Heart left ventricle (tissue), 16 donors: ENCODE data around the gene HNRNPR. TPM values are rescaled to one million over a fixed set of nuclear protein-coding genes. Genes with fewer than 3 reads are reported as not detected.
A peak's percentile ranks its signal among the peaks of the same experiment; 100 is the strongest.

ENCODE experiments used
- ATAC-seq, 4 donors: fragments of 200-7000 bp; cut with Tn5 transposase; one replicate each; pipeline ENCODE4 v1.9.1; 2020 to 2022; ENCODE audit warnings: moderate library complexity in 4 of 4, mild to moderate bottlenecking in 3 of 4, moderate number of reproducible peaks in 1 of 4
- DNase-seq, 5 donors: peaks; one replicate each; pipeline ENCODE4 v3.0.0-alpha.2; 2020
- H3K27ac ChIP-seq, 12 donors: fragments of 200-600 bp; sonication (generic) in 4 of 12; one replicate each; pipeline versions ENCODE4 v1.5.0 to v1.8.0; 2016 to 2022; ENCODE audit warnings: mild to moderate bottlenecking in 2 of 12
- H3K27me3 ChIP-seq, 9 donors: fragments of 200-600 bp; sonication (generic) in 2 of 9; one replicate each; pipeline versions ENCODE4 v1.5.1 to v1.8.0; 2016 to 2022; ENCODE audit warnings: mild to moderate bottlenecking in 3 of 9
- H3K36me3 ChIP-seq, 9 donors: fragments of 200-600 bp; sonication (generic) in 2 of 9; one replicate each; pipeline versions ENCODE4 v1.5.0 to v1.8.0; 2018 to 2022; ENCODE audit warnings: mild to moderate bottlenecking in 2 of 9
- H3K4me1 ChIP-seq, 12 donors: fragments of 200-600 bp; sonication (generic) in 4 of 12; one replicate each; pipeline versions ENCODE4 v1.5.0 to v1.8.0; 2016 to 2022; ENCODE audit warnings: mild to moderate bottlenecking in 3 of 12
- H3K4me3 ChIP-seq, 12 donors: fragments of 200-600 bp; sonication (generic) in 4 of 12; one replicate each; pipeline versions ENCODE4 v1.5.0 to v1.8.0; 2017 to 2022; ENCODE audit warnings: mild to moderate bottlenecking in 9 of 12, moderate library complexity in 4 of 12
- H3K9me3 ChIP-seq, 12 donors: fragments of 200-600 bp; sonication (generic) in 4 of 12; one replicate each; pipeline versions ENCODE4 v1.5.0 to v1.8.0; 2016 to 2022; ENCODE audit warnings: mild to moderate bottlenecking in 1 of 12
- POLR2A ChIP-seq, 2 donors: fragments of 450-650 bp; IDR thresholded peaks; one replicate each; pipeline ENCODE4 v1.6.1; 2017; ENCODE audit warnings: antibody characterized with exemption in 2 of 2, mild to moderate bottlenecking in 2 of 2, moderate library complexity in 2 of 2
- WGBS, 4 donors: extraction: QIAGEN DNeasy Blood & Tissue Kit in 2 of 4; methylation state at CpG; one replicate each; pipeline versions ENCODE4 v1.1.5 to v1.1.7; 2013 to 2018; 5-methylcytosine and 5-hydroxymethylcytosine counted together
- intact Hi-C, 10 donors: fragments of 100-400 bp; cut with DNase I; formaldehyde crosslinking; loops; one replicate each; pipeline versions ENCODE4 v1.11.1 to v1.14.2; 2022
- polyA plus RNA-seq, 2 donors: library from polyadenylated mRNA; stranded (reverse); fragments of 200-250 nt; gene quantifications; one replicate each; pipeline ENCODE4 v1.2.3, GENCODE V29; 2013
- total RNA-seq, 9 donors: library from RNA; depleted of rRNA in 2 of 9; stranded (reverse); fragments of >200 nt in 2 of 9; fragmentation: NEBNext Ultra II Directional in 3 of 9; extraction: Animal tissue kit (Norgen Biotek cat#: 25700) in 3 of 9; gene quantifications; one replicate each; pipeline versions ENCODE4 v1.1.0 to v1.2.4, GENCODE V29; 2016 to 2023
- TF ChIP-seq, protein P1 (sequence below), 12 donors: fragments of 200-600 bp; sonication (generic) in 4 of 12; IDR thresholded peaks; one replicate each; pipeline versions ENCODE4 v1.5.0 to v1.8.0; 2018 to 2022; ENCODE audit warnings: antibody characterized with exemption in 12 of 12, mild to moderate bottlenecking in 5 of 12
- donor health status: ischemic (EF 13 %, LVEDD 7.1; RV severe dilation, severe dysfunction).
- donor health status: healthy with polysubstance abuse.
- donor health status: DM: no; HTN: yes; CAD: no.
- donor health status: DM: no; HTN: no; CAD: no.
- donor health status: ischemic (EF 25% LVEDD 6.9; RV normal size, moderate dysfunction).
- donor health status: ischemic (EF 25% LVEDD 5.7; RV mildly dilated, moderate dysfunction).
- donor health status: healthy.
- donor health status: DM: yes; HTN: yes; CAD: no.
- donor health status: ischemic (EF 35%, LVEDD 5.7; RV mildly dilated, moderate dysfunction).
- donor health status: nonischemic (EF 11% LVEDD 7.7; RV severe dilation, severe dysfunction).
- donor health status: DM: yes; HTN: yes; CAD: no.
- donor health status: PGD.
- donor health status: ischemic (EF 29% LVEDD 5.4; RV normal size, mild dysfunction).
- donor health status: nonischemic (EF 23%, LVEDD 6.1; RV moderate dilation, normal function).

HNRNPR gene
- total and polyA plus RNA-seq, 11 donors: 38.0 to 96.1 (median 69.2) TPM

DNA sequence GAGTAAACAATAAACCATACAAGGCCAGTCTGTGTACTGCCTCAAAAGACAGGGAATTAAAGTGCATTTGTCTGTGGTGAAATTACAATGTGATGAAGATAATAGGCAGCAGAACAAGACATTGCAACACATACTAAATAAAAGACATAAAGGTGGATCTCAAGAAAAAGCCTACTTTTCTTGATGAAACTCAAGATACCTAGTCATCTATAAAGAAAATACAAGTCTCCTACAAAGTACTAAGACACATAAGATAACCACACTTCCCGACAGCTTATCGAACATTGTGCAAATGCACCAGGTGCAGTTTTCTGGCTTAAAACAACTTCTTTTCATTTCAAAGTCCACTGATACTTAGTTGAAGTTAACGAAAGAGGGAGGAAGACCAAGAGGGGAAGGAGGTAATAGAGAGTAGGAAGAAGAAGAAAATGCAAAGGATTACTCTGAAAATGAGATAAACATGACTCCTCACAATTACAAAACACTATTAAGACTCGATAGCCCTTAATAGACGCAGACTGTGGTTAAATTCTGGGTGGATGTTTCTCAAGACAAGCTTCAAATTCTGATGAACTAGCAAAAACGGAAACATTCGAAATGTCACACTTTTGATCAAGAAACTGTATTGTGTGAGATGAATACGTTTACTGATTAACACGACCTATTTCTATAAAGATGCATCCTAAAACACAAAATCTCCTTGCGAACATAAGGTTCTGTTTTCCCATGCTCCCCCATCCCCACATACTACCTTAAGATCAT is 2.0 kb downstream of the HNRNPR start:
- peak overlapping the region in 11 of 12 donors; percentile 73 to 95 (median 89) for H3K4me3 ChIP-seq
- DNase-seq (no peak), ATAC-seq (no peak)
- TF ChIP-seq, protein P1, sequence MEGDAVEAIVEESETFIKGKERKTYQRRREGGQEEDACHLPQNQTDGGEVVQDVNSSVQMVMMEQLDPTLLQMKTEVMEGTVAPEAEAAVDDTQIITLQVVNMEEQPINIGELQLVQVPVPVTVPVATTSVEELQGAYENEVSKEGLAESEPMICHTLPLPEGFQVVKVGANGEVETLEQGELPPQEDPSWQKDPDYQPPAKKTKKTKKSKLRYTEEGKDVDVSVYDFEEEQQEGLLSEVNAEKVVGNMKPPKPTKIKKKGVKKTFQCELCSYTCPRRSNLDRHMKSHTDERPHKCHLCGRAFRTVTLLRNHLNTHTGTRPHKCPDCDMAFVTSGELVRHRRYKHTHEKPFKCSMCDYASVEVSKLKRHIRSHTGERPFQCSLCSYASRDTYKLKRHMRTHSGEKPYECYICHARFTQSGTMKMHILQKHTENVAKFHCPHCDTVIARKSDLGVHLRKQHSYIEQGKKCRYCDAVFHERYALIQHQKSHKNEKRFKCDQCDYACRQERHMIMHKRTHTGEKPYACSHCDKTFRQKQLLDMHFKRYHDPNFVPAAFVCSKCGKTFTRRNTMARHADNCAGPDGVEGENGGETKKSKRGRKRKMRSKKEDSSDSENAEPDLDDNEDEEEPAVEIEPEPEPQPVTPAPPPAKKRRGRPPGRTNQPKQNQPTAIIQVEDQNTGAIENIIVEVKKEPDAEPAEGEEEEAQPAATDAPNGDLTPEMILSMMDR (IDR thresholded peaks at IDR 0.05): no peak
- no peak for TF ChIP-seq POLR2A (IDR thresholded peaks at IDR 0.05)
- H3K27ac ChIP-seq: peak overlapping the region in 3 of 12 donors; percentile 1 to 99 (median 95)
- peaks cover 0 to 15% (median 11%) of the 10 kb centered on the region in 9 donors for H3K36me3 ChIP-seq
- H3K9me3 ChIP-seq: no peaks in the 10 kb centered on the region
- WGBS, 4 donors: 16 to 19% (median 17%) methylated on average over 10 of the region's 10 CpGs
- peaks cover 0 to 67% (median 53%) of the 10 kb centered on the region in 12 donors for H3K4me1 ChIP-seq
- intact Hi-C loops: loop anchor here in 4 of 10 donors (5.0 to 10.0 kb wide), 6 partner anchors 60 to 193 kb away; partner anchors contain the start of genes ASAP3 (in 2 of the 4), E2F2 (in 1 of the 4) and TCEA3 (in 1 of the 4)
- no peaks in the 10 kb centered on the region for H3K27me3 ChIP-seq

GRCh38 chr1:23339632-23340031 is 4.5 kb downstream of the HNRNPR start:
- intact Hi-C loops: loop anchor here in 4 of 10 donors (5.0 to 10.0 kb wide), 6 partner anchors 63 to 195 kb away; partner anchors contain the start of genes ASAP3 (in 2 of the 4), E2F2 (in 1 of the 4) and TCEA3 (in 1 of the 4)
- H3K4me1 ChIP-seq: peaks cover 0 to 59% (median 51%) of the 10 kb centered on the region in 12 donors
- ATAC-seq: no peak
- 64 to 78% (median 72%) methylated on average over 4 of the region's 4 CpGs for WGBS, 4 donors
- TF ChIP-seq, protein P1 (IDR thresholded peaks at IDR 0.05): no peak
- no peaks in the 10 kb centered on the region for H3K27me3 ChIP-seq
- H3K27ac ChIP-seq: no peak overlapping the region
- no peaks in the 10 kb centered on the region for H3K9me3 ChIP-seq
- H3K36me3 ChIP-seq: peaks cover 0 to 37% (median 34%) of the 10 kb centered on the region in 9 donors
- no peak for DNase-seq
- no peak overlapping the region for H3K4me3 ChIP-seq

DNA sequence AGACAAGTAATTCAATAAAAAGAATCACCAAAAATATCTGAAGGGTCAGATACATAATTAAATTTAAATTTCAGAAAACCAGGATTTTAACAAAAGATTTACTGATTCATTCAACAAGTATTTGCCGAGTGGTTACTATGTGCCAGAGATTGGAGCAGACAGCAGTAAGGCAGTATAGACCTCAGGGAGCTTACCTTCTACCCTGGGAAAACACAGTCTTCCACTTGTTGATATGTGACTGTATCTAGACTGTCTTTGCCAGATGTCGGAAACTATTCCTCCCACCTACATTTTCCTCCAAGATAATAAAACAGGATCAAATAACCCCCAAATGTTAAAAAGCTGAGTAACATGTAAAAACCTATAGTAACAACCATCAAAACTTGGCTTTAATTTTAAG is 6.2 kb downstream of the HNRNPR start:
- intact Hi-C loops: no loop called here
- TF ChIP-seq, protein P1 (IDR thresholded peaks at IDR 0.05): no peak
- no peak for TF ChIP-seq POLR2A (IDR thresholded peaks at IDR 0.05)
- no peak for ATAC-seq
- Histone ChIP-seq H3K36me3 (peaks cover 0 to 55% (median 52%) of the 10 kb centered on the region in 9 donors), H3K9me3 (no peaks in the 10 kb centered on the region), H3K4me1 (peaks cover 0 to 56% (median 50%) of the 10 kb centered on the region in 12 donors), H3K27ac (no peak overlapping the region), H3K4me3 (no peak overlapping the region), H3K27me3 (no peaks in the 10 kb centered on the region)
- no peak for DNase-seq
- 70 to 80% (median 73%) methylated on average over 2 of the region's 2 CpGs for WGBS, 4 donors

DNA sequence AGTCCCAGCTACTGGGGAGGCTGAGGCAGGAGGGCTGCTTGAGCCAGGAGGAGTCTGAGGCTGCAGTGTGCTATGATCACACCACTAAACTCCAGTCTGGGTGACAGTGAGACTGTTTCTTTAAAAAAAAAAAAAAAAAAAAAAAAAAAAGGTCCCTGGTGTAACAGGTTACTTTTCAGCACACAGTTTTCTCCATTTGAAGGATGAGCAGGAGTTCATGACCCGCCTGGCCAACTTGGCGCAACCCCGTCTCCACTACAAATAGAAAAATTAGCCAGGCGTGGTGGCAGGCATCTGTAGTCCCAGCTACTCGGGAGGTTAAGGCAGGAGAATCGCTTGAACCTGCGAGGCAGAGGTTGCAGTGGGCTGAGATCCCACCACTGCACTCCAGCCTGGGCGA is 12.4 kb downstream of the HNRNPR start:
- Histone ChIP-seq H3K27ac (no peak overlapping the region), H3K27me3 (no peaks in the 10 kb centered on the region), H3K36me3 (peaks cover 0 to 99% (median 98%) of the 10 kb centered on the region in 9 donors), H3K4me1 (no peaks in the 10 kb centered on the region), H3K4me3 (no peak overlapping the region), H3K9me3 (no peaks in the 10 kb centered on the region)
- intact Hi-C loops: no loop called here
- DNase-seq: no peak
- WGBS, 4 donors: 92 to 96% (median 93%) methylated on average over 8 of the region's 8 CpGs
- TF ChIP-seq POLR2A (IDR thresholded peaks at IDR 0.05): no peak
- TF ChIP-seq, protein P1 (IDR thresholded peaks at IDR 0.05): no peak
- ATAC-seq: no peak
